IPS-11a (cell line): ENCODE results near the gene PALD1.
"Not testable (repeated sequence)": the region's sequence is repeated elsewhere in the genome, so short reads cannot be mapped to it uniquely, and the experiment has no call there.

Experiments
- H3K4me3 ChIP-seq: one replicate; pipeline ENCODE4 v1.5.1; 2013; ENCODE audit warnings: low read depth, low read length, control low read depth

Gene PALD1

GRCh38 chr10:70568781-70569495 is 90.4 kb downstream of the PALD1 start:
- no peak overlapping the region for H3K4me3 ChIP-seq

GRCh38 chr10:70571236-70571635 is 92.7 kb downstream of the PALD1 start:
- H3K4me3 ChIP-seq, result no peak overlapping the region

GRCh38 chr10:70571636-70572439 is 93.3 kb downstream of the PALD1 start:
- H3K4me3 ChIP-seq, result no peak overlapping the region

- no peak overlapping the region for H3K4me3 ChIP-seq
These were observed 95.3 kb downstream of the PALD1 start for GRCh38 chr10:70573599-70574506.

- H3K4me3 ChIP-seq, result no peak overlapping the region
These were observed 96.9 kb downstream of the PALD1 start for GRCh38 chr10:70575486-70575873.

- no peak overlapping the region for H3K4me3 ChIP-seq
These were observed 97.6 kb downstream of the PALD1 start for GRCh38 chr10:70575874-70576802.

GRCh38 chr10:70576803-70577517 is 98.4 kb downstream of the PALD1 start:
- H3K4me3 ChIP-seq, result no peak overlapping the region

GRCh38 chr10:70578371-70578947 is 99.9 kb downstream of the PALD1 start:
- H3K4me3 ChIP-seq, result no peak overlapping the region

GRCh38 chr10:70579234-70580002 is 100.9 kb downstream of the PALD1 start:
- no peak overlapping the region for H3K4me3 ChIP-seq

GRCh38 chr10:70581176-70581575 is 102.6 kb downstream of the PALD1 start:
- H3K4me3 ChIP-seq, result not testable (repeated sequence)

GRCh38 chr10:70582793-70583668 is 104.5 kb downstream of the PALD1 start:
- H3K4me3 ChIP-seq, result no peak overlapping the region

- H3K4me3 ChIP-seq, result no peak overlapping the region
These were observed 105.1 kb downstream of the PALD1 start for GRCh38 chr10:70583669-70584037.

- no peak overlapping the region for H3K4me3 ChIP-seq
These were observed 105.8 kb downstream of the PALD1 start for GRCh38 chr10:70584366-70584765.

GRCh38 chr10:70584909-70585544 is 106.5 kb downstream of the PALD1 start:
- H3K4me3 ChIP-seq, result no peak overlapping the region

- H3K4me3 ChIP-seq, result no peak overlapping the region
These were observed 107.1 kb downstream of the PALD1 start for GRCh38 chr10:70585578-70586169.

- no peak overlapping the region for H3K4me3 ChIP-seq
These were observed 107.9 kb downstream of the PALD1 start for GRCh38 chr10:70586348-70586930.
